ENCODE measurements around the gene CNTN5.
"Not testable (repeated sequence)": the region's sequence is repeated elsewhere in the genome, so short reads cannot be mapped to it uniquely, and the experiment has no call there.

CNTN5 gene

GRCh38 chr11:99279266-99279665 is 258.5 kb downstream of the CNTN5 start:
- DNase-seq, result no peak

DNA sequence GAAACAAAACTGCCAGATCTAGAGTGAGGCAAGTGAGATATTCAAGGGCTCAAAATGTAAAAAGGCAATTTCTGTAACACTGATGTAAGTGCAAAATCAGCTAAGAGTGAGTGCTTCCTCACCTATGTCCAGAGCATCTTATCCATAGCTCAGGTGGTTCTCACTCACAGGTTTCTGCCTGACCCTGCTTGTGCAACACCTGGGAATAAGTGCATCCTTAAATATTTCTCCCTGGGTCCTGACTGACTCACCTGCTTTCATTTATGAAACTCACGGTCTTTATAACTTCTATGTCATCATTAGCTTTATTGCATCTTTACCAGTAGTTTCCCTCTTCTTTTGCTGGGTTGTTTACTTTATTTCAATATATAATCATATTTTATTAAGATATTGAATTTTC is 260.6 kb downstream of the CNTN5 start:
- DNase-seq, result no peak

DNA sequence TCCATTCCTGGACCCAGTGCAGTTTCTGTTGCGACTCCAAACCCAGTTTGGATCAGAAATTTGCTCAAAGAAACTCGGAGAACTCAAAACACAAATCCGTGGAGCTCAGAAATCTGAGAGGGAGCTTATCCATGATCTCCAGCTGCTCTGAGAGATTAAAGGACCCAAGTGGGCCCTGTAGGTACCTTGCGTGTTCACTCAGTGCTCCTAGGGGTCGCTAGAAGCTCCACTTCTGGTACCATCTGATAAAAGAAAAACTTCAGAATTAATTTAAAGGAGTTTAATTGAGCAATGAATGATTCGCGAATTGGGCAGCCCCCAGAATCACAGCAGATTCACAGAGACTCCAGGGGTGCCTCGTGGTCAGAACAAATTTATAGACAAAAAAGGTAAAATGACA is 277.2 kb downstream of the CNTN5 start:
- not testable (repeated sequence) for DNase-seq

- no peak for DNase-seq
These were observed 286.9 kb downstream of the CNTN5 start for GRCh38 chr11:99307510-99308088.

DNA sequence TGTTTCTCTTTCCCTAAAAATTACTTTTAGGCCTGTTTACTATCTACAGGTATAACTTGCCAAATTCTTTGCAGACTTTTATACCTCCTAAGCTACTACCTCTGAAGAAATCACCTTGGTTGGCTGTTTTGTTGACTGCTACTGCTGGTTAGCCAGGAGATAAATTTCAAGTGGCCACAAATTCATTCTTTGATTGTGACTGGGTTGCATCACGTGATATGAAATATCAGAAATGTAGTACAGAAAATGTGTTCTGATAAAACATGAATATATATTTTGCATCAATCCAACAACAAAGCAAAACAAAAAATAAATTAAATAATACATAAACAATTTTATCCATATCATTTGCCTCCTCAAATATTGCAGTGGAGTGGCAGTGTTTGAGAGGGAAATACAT is 291.1 kb downstream of the CNTN5 start:
- DNase-seq, result no peak

GRCh38 chr11:99316776-99317520 is 296.2 kb downstream of the CNTN5 start:
- DNase-seq, result no peak

DNA sequence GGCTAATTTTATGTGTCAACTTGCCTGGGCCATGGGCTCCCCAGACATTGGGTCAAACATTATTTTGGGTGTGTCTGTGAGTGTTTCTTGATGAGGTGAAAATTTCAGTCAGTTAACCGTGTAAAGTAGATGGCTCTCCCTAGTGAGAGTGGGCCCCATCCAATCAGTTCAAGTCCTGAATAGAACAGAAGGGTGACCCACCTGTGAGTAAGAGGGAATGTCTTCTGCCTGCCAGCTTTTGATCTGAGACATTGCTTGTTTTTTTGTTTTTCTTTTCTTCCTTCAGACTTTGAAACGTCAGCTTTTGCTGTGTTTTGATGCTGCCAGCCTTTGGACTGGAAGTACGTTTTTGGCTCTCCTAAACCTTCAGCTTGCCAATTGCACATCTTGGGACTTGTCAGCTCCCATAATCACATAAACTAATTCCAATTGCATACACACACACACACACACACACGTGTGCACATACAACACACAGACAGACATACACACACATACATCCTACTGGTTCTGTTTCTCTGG is 300.1 kb downstream of the CNTN5 start:
- no peak for DNase-seq

GRCh38 chr11:99325847-99326246 is 305.1 kb downstream of the CNTN5 start:
- peak in 1 of 3 donors; percentile 1 for DNase-seq

- no peak for DNase-seq
These were observed 306.3 kb downstream of the CNTN5 start for GRCh38 chr11:99327066-99327465.

DNA sequence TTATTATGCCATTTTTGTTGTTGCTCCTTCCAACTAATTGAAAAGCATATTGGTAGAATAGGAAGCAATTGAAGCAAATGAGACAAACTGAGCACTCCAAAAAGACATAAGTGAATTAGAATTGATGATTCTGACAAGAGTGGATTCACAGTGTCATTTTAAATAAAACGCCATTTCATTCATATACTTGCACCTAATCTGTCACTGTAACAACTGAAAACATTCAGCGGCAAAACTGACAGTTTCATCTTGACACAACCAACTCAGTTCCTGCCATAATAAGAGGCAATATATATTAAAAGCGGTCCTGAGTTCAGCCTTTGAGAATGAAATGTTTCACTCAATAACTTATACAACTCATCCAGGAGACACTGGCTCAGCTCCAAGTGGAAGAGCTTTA is 306.8 kb downstream of the CNTN5 start:
- no peak for DNase-seq

DNA sequence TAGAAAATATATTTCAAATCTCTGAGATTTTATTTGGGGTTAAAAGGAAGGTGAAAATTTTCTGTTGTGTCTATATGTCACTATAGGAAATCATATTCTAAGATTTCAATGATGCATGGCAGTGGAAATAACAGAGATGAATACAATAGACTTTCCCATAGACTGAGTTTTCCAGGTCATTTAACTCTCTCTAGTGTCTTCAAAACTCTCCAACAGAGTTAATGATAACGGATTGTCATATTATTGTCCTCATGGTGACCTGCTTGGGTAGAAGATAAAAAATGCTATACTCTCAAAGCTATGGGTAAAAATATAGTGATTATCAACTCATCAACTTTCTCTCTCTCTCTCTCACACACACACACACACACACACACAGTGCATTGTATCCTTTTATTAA is 312.9 kb downstream of the CNTN5 start:
- no peak for DNase-seq

DNA sequence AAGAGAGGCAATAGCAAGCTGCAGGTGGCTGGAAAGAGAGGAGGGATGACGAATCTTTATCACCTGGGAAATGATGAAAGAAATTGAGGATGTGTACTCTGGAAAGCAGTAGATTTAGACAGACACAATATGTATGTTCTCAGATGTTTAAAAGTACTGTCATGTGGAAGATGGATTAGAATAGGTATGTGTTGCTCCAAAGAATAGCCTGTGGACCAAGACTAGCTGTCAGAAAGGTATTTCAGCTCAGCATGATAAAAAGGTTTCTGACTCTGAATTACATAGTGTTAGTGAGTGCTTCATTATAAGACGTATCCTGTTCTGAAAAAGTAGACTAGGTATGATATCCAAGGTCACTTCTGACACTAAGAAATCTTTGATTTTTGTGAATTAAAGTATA is 322.4 kb downstream of the CNTN5 start:
- no peak for DNase-seq

DNA sequence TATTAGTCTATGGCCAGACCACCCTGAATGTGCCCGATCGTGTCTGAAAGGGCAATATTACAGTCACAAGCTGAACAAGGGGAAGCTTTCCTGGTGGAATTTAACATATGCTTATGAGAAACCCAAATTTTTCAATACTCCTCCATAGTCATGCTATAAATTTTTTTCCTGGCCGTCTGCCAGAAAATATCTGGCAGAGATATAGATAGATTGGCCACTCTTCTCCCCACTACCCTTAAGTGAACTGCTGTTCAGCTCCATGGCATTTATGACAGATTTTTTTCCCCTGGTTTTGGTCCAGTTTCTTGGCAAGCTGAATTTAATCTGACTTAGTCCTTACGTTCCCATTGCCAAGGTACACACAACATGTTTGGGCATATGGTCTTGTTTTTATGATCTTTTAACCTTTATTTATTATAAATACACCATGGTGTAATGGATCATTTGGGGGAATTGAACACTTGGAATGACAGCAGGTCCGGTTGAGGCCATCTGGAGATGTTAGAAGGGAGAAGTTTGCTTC is 328.5 kb downstream of the CNTN5 start:
- DNase-seq, result no peak

DNA sequence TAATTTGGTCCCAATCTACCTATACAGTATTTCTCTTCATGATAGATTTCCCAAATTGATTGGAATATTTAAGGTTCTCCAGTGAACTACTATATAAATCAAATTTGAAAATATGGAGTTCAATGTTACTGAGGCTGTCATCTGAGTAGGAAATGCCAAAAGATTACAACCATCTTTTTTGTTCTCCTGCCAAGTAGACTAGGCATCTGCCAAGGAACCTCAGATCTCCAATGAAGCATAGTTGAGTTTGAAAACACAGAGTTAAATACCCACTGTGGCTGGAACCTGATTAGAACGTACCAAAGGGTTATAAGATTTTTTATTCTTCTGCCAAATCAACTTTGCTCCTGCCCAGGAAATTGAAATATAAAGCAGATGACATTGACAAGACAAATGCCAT is 330.9 kb downstream of the CNTN5 start:
- DNase-seq, result no peak

DNA sequence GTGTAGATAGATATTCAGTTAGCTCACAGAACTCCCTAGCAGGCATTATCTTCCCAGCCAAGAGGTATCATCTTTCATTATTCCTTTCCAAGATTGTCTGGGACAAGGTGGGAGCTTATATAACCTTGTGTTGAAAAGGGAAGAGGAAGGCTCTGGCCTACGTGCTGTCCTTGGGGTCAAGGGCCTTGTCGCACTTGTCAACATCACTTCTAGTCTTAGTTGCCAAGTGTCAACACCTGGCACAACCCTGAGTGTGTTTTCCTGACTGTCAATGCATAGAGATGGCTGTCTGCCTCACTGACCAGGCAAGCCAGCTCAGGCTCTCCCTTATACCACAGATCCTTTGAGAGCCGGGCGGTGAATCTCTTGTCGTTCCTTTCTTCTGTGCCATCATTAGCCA is 331.9 kb downstream of the CNTN5 start:
- no peak for DNase-seq

DNA sequence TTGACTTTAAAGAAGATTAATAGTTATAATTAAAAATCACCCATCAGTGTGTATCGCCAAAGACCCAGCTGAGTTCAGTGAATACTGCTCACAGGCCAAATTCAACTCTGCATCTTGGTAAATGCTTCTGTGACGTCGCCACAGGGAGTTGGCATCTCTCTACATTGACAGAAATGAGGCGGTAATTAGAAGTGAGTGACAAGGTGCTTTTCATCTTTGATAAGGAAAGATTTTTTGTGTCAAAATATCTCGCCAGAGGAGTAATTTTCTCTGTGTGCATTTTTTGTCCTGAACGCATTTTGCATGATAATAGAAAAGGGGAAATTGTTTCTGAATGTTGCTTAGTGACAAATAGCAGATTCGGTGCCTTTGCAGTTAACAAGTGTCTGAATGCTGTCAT is 345.8 kb downstream of the CNTN5 start:
- no peak for DNase-seq

- no peak for DNase-seq
These were observed 347.8 kb downstream of the CNTN5 start for GRCh38 chr11:99368583-99368982.

DNA sequence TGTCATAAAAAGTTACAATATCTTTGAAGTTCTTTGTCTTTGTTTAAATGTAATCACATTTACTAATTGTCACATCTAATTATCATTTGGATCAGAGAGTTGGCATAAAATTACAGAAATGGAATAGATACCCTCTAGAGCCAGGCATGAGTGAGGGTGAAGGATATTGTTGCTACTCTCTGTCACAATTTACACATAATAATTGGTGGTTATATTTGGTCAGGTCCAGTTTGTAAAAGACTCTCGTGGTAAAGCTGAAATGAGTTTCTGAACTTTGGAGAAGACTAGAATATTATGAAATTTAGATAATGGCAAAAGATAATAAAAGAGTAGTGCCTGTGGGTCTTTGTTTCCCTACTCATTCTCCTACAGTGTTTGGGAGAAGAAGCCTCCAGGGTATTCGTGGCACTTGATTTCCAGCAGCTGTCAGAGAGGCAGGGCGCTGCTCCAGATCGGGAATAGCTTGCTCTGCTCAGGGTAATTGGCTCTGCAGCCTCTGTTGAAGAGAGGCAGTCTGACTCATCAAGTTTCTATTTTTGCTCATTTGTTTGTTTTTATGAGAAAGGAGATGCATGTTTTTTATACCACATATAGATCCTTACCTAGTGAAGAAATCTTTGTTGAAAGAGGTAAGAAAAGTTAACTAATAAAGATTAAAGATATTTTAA is 349.9 kb downstream of the CNTN5 start:
- no peak for DNase-seq

DNA sequence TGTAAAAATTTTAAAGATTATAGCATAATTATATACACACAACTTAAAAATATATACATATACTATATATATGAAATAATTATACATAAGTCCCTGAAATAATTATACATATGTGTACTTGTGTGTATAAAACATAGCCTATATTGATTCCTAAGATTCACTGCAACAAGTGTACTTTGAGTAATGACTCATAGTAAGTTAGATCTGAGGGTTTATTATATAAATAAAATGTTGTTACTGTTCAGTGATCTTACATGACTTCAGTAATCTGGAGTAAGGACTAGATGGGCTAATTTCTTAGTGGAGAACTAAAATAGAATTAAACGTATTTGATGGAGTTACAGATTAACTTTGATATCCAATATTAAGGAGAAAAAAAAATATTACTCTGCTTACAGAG is 350.5 kb downstream of the CNTN5 start:
- DNase-seq, result no peak

DNA sequence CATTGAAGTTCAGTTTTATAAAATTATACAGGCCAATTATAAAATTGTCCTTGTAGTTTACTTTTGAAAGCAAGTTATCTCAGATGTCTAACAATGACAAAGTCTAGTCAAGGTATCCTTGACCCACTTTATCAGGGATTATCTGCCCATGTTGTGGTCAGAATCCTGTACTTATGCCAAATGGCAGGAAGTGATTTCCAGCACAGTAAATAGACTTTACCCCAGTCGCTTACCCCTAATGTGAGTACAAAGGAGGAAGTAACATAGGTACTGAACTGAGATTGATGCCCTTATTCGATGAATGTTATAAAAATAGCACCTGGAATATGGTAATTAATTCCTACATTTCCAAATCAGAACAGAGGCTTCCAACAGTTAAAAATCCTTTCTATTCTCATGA is 355.7 kb downstream of the CNTN5 start:
- no peak for DNase-seq

- DNase-seq, result no peak
These were observed 363.0 kb downstream of the CNTN5 start for GRCh38 chr11:99383648-99384245.

DNA sequence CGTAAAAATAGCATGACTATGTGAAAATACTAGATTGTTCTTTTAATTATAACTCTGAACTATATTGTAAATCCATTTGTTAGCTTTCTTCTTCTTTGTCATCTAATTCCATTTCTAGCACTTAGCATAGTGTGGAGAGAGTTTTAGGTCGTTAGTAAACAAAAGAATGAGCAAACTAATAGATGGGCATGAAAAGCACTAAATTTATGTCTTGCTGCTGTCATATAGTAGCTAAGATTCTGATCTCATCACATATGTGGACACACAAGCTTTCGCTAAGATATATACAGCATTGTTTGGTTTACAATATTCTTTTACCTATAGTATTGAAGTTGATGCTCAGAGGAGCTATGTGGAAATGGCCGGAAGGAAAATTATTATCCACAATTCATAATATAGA is 370.5 kb downstream of the CNTN5 start:
- DNase-seq, result no peak

- DNase-seq, result no peak
These were observed 385.6 kb downstream of the CNTN5 start for GRCh38 chr11:99406345-99406744.

DNA sequence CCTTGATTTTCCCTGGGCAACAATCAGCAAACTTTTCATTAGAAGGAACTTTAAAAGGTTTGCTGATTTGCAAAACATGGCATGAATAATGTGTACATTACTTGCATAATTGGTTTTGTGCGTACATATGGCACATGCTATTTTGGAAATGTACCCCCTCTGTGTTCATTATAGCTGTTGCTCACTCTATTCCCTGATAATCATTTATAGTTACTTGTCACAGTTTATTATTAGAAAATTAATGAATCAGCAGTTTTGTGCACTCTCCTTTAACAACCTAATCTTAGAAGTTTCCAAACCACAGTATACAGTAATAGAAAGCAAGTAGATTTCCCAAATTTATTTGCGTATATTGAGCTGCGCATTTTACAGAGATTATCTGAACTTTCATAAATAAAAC is 389.9 kb downstream of the CNTN5 start:
- DNase-seq, result no peak
